GM21737 (cell line): Measurements from ENCODE around the gene PRLR.

ENCODE experiments used
- ATAC-seq: cut with Tn5 transposase; IDR thresholded peaks from one replicate; pipeline ENCODE4 v1.9.1; 2021; ENCODE audit warnings: mild to moderate bottlenecking, moderate library complexity; ENCODE audit not compliant: unreplicated experiment

PRLR gene

DNA sequence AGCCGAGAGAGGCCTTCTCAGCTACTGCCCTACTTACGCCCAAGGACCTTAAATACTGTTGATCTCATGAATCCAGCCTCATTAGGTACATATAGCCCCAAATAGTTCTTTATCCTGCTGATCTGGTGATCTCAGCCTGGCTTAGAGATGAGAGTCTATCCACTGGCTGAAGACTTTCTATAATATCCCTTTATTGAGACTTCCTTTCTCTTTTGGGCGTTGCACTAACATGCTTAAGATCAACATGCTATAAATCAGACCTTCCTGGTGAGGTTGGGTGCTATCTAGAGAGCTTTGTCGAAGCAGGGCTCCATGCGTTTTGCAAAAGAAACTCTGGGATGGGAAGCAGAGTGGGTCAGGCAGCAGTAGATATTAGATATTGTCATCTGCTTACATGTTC, 138.6 kb downstream of the PRLR start:
- no peak for ATAC-seq

DNA sequence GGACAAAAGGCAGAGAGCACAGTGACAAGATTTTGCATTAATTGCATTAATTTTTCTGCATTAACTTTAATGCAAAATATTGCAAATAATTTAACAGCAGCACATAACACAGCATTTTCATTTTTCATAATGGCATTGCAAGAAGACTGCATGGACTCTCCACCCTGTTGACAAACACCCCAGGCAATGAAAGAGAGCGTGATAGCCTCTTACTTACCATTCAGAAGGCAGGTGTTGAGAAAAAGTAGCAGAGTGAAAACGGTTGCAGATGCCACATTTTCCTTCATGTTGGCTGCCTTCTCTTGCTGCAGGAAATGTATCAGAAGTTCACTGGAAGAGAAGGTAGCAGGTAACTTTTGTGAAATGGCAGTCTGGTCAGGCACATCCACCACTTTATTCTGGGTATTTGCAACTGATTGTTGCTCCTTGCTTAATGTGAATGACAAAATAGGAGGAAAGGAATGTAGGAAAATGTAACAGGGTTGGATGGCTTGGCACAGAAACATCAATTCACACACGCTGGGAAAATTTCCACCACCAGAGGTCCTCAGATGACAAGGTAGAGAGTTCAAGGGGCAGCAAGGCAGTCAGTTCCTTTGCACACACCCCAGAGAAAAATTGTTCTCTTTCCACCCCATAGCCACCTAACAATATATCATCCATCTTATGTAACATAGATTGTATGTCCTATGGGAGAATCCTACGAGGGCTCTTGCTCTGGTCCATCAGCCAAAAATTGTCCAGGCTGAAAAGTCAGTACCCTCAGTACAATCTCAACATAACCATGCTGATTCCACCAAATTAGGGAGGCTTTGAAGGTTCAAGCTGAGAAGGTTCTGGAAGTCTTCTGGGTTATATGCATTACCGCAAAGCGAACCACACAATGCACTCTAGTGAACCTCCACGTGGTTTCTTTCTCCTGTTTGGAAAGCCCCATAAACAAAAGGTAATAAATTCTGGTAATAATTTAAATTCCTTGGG, 140.7 kb downstream of the PRLR start:
- peak; percentile 67 for ATAC-seq

DNA sequence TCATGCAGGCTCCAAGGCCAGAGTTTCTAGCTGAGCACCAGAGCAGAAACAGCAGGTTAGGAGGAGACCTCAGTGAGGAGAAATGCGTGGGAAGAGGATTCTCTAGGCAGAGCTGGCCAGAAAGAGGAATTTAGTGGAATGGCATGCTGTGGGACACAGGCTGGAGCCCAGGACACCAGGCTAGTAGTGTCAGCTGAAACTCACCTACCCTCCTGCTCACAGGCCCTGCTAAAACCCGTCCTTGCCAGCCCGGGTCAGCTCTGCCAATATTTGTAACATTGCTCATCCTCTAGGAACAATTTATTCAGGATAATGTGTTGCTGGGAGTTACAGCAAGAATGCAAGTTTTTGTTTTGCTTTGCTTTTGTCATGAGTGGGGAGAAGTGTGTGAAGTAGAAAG, 142.3 kb downstream of the PRLR start:
- no peak for ATAC-seq

GRCh38 chr5:35083150-35083549, 147.1 kb downstream of the PRLR start:
- no peak for ATAC-seq

DNA sequence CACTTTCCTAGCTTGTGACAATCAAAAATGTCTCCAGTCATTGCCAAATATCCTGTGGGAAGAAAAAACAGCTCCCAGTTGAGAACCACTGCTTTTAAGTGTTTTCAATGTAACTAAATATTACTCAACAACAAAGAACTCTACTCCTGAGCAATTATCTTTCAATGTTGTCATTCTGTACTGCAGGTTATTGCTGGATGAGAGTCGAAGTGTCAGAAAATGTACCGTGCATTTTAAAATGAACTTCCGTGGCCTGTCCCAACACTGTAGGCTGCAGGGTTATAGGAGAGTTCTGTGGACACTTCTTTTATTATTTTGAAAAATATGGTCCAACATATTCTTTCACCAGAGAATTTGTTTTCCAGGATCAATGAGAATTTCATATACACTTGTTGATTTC, 147.8 kb downstream of the PRLR start:
- no peak for ATAC-seq

- no peak for ATAC-seq
These were observed 149.2 kb downstream of the PRLR start for GRCh38 chr5:35081134-35081533.

DNA sequence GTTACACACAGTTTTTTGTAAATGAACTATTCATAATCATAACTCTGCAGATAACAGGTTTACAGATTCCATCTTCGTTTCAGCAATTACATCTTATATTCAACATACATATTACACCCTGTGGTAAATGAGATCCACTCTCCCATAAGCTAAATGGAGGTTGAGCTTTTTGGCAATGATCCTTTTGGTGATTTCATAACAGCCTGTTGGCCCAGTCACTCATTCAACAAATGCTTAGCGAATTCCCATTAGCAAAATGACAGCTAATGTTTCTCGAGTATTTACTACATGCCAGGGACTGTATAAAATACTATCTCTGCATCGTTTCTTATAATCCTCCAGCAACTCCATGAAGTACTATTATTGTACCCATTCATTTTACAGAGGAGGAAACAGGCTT, 157.1 kb downstream of the PRLR start:
- no peak for ATAC-seq

GRCh38 chr5:35069188-35069587, 161.1 kb downstream of the PRLR start:
- ATAC-seq: no peak

DNA sequence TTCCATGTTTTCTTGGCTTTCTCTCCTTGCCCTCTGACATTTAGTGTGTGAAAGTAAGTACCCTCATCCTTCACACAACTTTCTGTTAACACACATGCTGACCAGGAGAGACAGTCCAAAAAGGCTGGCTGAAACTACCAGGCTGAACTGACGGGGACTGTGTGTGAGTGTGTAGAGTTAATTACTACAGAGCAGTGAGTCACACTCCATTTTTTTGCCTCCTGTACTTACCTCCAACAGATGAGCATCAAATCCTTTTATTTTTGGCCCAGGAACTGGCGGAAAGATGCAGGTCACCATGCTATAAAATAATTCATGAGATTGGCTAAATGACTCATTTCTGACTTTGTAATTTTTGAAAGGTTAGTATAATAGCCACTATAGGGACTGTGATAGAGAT, 162.3 kb downstream of the PRLR start:
- ATAC-seq: no peak

DNA sequence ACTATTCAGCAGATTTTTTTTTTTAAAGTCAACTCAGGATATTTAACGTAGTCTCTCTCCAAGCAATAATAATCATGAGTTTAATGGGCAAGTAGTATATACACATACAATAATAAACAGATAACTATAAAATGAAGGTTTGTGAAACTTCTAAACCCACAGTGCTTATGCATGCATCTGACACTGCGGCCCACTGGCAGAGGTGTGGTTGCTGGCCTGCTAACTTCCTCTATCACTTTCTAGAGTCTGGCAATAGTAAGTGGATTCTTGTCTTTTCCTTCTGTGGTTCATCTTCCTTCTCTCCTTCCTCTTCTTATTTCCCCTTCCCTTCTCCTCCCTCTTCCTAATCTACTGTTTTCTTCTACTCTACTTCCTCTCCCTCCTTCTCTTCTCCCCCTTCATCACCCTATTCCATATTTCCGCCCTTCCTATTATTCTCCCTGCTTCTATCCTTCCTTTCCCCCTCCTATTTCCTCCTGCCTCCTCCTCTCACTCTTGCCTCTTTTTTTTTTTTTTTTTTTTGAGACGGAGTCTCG, 164.0 kb downstream of the PRLR start:
- ATAC-seq: peak; percentile 66

- no peak for ATAC-seq
These were observed 166.9 kb downstream of the PRLR start for GRCh38 chr5:35063414-35063813.

- no peak for ATAC-seq
These were observed 169.0 kb downstream of the PRLR start for GRCh38 chr5:35061211-35061770.

DNA sequence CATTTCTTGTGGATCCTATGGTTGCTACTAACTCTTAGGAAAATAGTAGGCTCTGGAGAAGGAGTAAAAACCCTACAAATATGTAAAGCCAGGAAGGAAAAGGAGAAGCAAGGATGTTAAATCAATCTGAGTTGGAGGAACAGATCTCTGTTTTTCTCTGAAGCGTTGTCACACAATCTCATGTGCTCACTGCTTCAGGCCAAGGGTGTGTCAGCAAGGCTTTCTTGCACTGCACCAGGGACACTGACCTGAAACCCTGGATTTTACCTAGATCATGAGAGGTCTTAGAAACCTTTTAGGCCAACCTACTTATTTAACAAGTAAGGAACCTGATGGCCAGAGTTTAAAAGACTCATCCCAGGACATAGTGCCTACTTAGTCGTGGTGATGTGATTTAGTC, 170.1 kb downstream of the PRLR start:
- ATAC-seq: no peak

DNA sequence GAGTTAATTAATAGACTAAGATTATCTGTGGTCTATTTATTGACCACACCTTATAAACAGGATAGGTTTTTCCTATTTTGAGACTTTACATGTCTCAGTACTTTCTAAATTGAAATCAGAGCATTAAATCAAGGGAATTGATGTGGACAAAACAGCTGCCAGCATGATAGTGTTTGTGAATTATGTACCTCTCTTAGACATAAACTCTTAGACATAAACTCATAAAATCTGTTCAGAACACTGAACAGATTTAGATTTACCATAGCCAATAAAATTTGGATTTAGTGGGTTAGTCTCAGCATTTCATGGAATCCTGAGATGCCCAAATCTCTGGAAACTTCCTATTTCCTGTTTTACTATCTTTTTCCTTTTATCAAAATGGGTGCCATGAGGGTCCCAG, 171.0 kb downstream of the PRLR start:
- no peak for ATAC-seq

DNA sequence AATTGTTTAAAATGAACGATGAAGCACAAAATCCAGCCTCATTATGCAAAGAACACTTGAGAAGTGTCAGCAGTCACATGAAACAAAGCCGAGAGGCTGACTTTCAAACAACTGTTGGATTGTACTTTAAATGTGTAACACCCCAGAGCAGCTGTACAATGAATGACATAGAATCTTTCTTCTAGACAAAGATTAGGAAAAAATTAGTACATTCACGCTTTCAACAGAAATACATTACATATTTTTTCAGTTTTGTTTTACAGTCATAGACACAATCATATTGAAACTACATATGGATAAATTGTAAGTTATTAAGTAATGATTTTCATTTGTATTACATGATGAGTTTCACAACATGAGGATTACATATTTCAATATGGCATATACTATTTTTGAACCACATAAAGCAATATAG, 171.9 kb downstream of the PRLR start:
- ATAC-seq: peak; percentile 80

DNA sequence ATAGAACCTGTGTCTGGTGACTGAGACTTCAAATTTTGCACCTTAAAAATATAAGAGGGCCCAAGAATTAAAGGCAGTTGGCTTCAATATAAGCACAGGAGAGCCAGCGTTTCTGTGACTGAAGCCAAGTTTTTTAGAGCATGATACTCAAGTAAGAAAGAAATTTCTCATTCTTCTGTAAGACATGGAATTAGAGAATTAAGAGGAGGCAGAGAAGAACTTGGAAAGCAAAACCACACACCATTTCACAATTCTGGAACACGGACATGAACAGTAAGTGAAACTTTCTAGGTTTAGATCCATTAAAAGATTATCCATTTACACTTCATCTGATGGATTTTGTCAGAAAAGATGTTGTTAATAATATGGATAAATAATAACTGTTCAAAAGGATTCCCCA, 173.6 kb downstream of the PRLR start:
- no peak for ATAC-seq

DNA sequence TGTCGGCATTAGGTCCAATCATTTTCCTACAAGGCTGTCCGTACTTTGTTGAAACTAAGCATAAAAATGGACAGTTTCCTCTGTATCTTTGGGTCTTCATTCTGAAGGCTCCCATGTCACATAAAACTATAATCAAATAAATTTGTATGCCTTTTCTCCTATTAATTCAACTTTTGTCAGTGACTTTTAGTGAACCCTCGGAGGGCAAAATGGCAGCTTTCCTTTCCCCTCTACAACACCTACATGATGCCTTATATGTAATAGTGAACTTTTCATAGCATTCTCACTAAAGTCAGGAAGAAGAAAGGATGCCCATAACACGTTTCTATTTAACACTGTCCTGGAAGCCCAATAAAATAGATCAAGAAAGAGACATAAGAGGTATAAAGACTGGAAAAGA, 177.4 kb downstream of the PRLR start:
- ATAC-seq: no peak

GRCh38 chr5:35050541-35051126, 179.7 kb downstream of the PRLR start:
- ATAC-seq: no peak

DNA sequence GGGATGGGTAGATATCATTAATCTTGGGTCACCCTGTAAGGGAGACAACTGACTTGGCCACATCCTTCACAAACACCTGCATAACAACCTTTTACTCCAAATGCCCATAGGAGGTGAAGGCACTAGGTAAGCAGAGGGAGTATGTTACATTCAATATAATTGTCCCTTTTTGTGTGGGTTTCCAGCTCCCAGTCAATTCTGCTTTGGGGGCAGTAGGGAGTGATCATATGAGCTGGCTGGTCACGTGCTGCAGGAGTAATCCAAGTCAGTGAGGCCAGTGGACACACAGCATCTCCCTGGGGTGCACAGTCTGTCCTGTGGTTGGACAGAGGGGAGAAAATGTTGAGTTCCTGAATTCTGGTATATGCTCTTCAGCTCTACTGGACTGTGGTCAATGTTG, 181.4 kb downstream of the PRLR start:
- no peak for ATAC-seq

DNA sequence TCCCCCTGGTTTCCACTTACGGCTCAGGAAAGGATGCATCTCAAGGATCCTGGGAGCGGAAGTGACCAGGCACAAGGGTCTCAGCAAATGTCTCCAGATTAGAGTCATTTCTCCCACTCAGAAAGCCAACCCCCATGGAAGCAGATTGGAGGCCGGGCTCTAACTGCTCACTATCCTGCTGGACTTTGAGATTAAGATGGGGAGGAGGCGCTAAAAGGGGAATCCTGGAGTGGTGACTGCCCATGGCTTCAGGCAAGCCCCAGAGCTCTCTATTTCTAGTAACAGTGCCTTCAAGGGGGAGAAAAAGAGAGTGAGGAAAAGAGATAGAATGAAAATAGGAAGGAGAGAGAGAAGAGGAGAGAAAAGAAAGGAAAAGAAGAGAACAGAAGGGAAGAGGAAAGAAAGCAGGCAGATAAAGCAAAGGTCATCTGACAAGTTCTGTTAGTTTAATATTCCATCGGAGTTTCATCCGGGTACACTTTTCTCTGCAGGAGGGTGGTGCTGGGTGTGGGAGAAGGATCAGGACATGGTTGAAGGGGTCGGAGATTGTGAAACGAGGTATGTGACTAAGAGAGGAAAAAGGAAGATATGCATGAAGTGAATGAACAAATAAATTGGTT, 182.4 kb downstream of the PRLR start, which contains the start of gene AGXT2:
TSS of gene AGXT2 (minus strand) at position 165 of the 620 bp plus-strand sequence. CDS start at position 108, 57 bp downstream.
- ATAC-seq: no peak

DNA sequence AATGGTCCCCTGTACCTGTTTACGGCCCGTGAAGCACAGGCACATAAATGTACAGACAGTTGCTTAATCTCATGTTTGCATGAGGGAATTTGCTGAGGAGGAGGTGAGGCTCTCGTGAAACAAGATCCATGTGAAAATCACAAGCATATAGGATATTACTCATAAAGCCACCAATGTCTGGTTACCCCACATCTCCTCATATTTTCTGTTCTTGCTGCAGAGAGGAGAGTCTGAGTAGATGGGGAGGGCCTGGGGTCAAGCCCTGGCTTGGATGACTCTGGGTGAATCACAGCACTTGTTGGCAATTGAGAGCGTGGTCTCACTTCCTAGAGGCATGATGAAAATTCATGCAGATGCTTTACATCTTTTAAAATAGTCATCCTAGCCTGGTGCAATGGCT, 183.5 kb downstream of the PRLR start:
- no peak for ATAC-seq
